ENCODE data around the gene GPR39. TPM values are rescaled to one million over a fixed set of nuclear protein-coding genes. Genes with fewer than 3 reads are reported as not detected.

GPR39 gene
- total RNA-seq, 2 experiments from 2014 or later = 0.13 TPM; not detected in 1

Small RNAs within 50 kb of the gene (small RNA-seq; reads per million reads assigned to genes)
- not detected for gene RNU6-175P
